Calu3 (cell line): ENCODE results near the gene HCRTR1. TPM values are rescaled to one million over a fixed set of nuclear protein-coding genes. Genes with fewer than 3 reads are reported as not detected.

Experiments used
- BruUV-seq: library from RNA; stranded (reverse); fragments of 400-500 nt; replicated peaks from 2 replicates; lab custom pipeline; 2021; lab: Mats Ljungman, UMichigan
- CTCF ChIA-PET: fragments of 300-600 bp; sonication (Branson Sonifier 250); formaldehyde crosslinking; loops from one replicate; lab custom pipeline; 2022; ENCODE audit warnings: antibody characterized with exemption; lab: Charles Lee
- DNase-seq: peaks from one replicate; pipeline ENCODE4 v3.0.0; 2022
- H3K27ac Mint-ChIP-seq: one replicate; pipeline ENCODE4 v1.8.0; 2022; ENCODE audit warnings: mixed read lengths; ENCODE audit not compliant: unreplicated experiment
- H3K27me3 Mint-ChIP-seq: one replicate; pipeline ENCODE4 v1.8.0; 2022; ENCODE audit warnings: mixed read lengths; ENCODE audit not compliant: unreplicated experiment
- H3K36me3 Mint-ChIP-seq: one replicate; pipeline ENCODE4 v1.8.0; 2022; ENCODE audit warnings: mild to moderate bottlenecking, moderate library complexity, mixed read lengths; ENCODE audit not compliant: insufficient read depth, unreplicated experiment
- H3K4me1 Mint-ChIP-seq: one replicate; pipeline ENCODE4 v1.8.0; 2022; ENCODE audit warnings: mild to moderate bottlenecking, low read depth, mixed read lengths; ENCODE audit not compliant: unreplicated experiment
- H3K4me3 Mint-ChIP-seq: one replicate; pipeline ENCODE4 v1.8.0; 2022; ENCODE audit warnings: mild to moderate bottlenecking, low read depth, moderate library complexity, mixed read lengths; ENCODE audit not compliant: unreplicated experiment
- H3K9me3 Mint-ChIP-seq: one replicate; pipeline ENCODE4 v1.8.0; 2022; ENCODE audit warnings: low read depth, mixed read lengths; ENCODE audit not compliant: unreplicated experiment
- CTCF ChIP-seq: fragments of 200-600 bp; IDR thresholded peaks from one replicate; pipeline ENCODE4 v1.8.0; 2022; ENCODE audit warnings: antibody characterized with exemption; ENCODE audit not compliant: unreplicated experiment
- intact Hi-C: fragments of 100-400 bp; cut with micrococcal nuclease; formaldehyde crosslinking; loops from one replicate; pipeline ENCODE4 v1.10.0; 2022; ENCODE audit not compliant: unreplicated experiment
- total RNA-seq: library from RNA; stranded (reverse); gene quantifications from 2 replicates; pipeline ENCODE4 v1.2.3, GENCODE V29; 2022

HCRTR1 gene
- total RNA-seq, 1 experiment from 2014 or later: not detected

GRCh38 chr1:31628931-31629556, 11.6 kb downstream of the HCRTR1 start:
- no peaks in the 10 kb centered on the region for H3K27me3 Mint-ChIP-seq
- no peaks in the 10 kb centered on the region for H3K4me1 Mint-ChIP-seq
- no peak for TF ChIP-seq CTCF
- no peak overlapping the region for H3K27ac Mint-ChIP-seq
- no peak for DNase-seq
- H3K36me3 Mint-ChIP-seq: peaks cover 19% of the 10 kb centered on the region
- no TSS peak for BruUV-seq
- no peaks in the 10 kb centered on the region for H3K9me3 Mint-ChIP-seq
- intact Hi-C loops: no loop called here
- CTCF ChIA-PET: interaction anchor here (0.6 kb wide), 1 partner anchor 435 kb away, joined by 4 read pairs; no protein-coding TSS in a partner anchor
- H3K4me3 Mint-ChIP-seq: no peak overlapping the region

- Mint-ChIP-seq H3K27me3 (no peaks in the 10 kb centered on the region), H3K27ac (no peak overlapping the region), H3K4me3 (no peak overlapping the region), H3K36me3 (peaks cover 19% of the 10 kb centered on the region), H3K9me3 (no peaks in the 10 kb centered on the region), H3K4me1 (no peaks in the 10 kb centered on the region)
- no TSS peak for BruUV-seq
- TF ChIP-seq CTCF: no peak
- CTCF ChIA-PET: interaction anchor here (0.5 kb wide), 1 partner anchor 455 kb away, joined by 5 read pairs; no protein-coding TSS in a partner anchor
- intact Hi-C loops: no loop called here
- no peak for DNase-seq
These were observed 15.2 kb downstream of the HCRTR1 start for GRCh38 chr1:31632649-31633048.

- H3K4me1 Mint-ChIP-seq: no peaks in the 10 kb centered on the region
- peak; percentile 48 for TF ChIP-seq CTCF
- DNase-seq: peak; percentile 66
- BruUV-seq: no TSS peak
- H3K4me3 Mint-ChIP-seq: no peak overlapping the region
- CTCF ChIA-PET: interaction anchor here (0.5 kb wide), 1 partner anchor 454 kb away, joined by 5 read pairs; no protein-coding TSS in a partner anchor
- no peak overlapping the region for H3K27ac Mint-ChIP-seq
- intact Hi-C loops: no loop called here
- no peaks in the 10 kb centered on the region for H3K9me3 Mint-ChIP-seq
- H3K27me3 Mint-ChIP-seq: no peaks in the 10 kb centered on the region
- H3K36me3 Mint-ChIP-seq: peaks cover 19% of the 10 kb centered on the region
These were observed 15.6 kb downstream of the HCRTR1 start for GRCh38 chr1:31633117-31633516.

GRCh38 chr1:31637915-31638673, 20.6 kb downstream of the HCRTR1 start:
- no peak overlapping the region for H3K27ac Mint-ChIP-seq

More at GRCh38 chr1:31637915-31638673, 20.6 kb downstream of the HCRTR1 start:
- H3K4me1 Mint-ChIP-seq: no peaks in the 10 kb centered on the region
- CTCF ChIA-PET: interaction anchor here (0.7 kb wide), 1 partner anchor 63 kb away, joined by 9 read pairs; no protein-coding TSS in a partner anchor
- no peaks in the 10 kb centered on the region for H3K36me3 Mint-ChIP-seq
- intact Hi-C loops: no loop called here
- no peaks in the 10 kb centered on the region for H3K27me3 Mint-ChIP-seq
- no peak for TF ChIP-seq CTCF
- no TSS peak for BruUV-seq
- DNase-seq: no peak
- no peaks in the 10 kb centered on the region for H3K9me3 Mint-ChIP-seq
- H3K4me3 Mint-ChIP-seq: no peak overlapping the region
